GM10847 (cell line): ENCODE data around the gene PCYT2.

Source experiments
- POLR2A ChIP-seq: IDR thresholded peaks from 2 replicates; pipeline ENCODE4 v1.6.1; 2011; ENCODE audit not compliant: insufficient read length; ENCODE audit errors: extremely low read depth

Gene PCYT2

DNA sequence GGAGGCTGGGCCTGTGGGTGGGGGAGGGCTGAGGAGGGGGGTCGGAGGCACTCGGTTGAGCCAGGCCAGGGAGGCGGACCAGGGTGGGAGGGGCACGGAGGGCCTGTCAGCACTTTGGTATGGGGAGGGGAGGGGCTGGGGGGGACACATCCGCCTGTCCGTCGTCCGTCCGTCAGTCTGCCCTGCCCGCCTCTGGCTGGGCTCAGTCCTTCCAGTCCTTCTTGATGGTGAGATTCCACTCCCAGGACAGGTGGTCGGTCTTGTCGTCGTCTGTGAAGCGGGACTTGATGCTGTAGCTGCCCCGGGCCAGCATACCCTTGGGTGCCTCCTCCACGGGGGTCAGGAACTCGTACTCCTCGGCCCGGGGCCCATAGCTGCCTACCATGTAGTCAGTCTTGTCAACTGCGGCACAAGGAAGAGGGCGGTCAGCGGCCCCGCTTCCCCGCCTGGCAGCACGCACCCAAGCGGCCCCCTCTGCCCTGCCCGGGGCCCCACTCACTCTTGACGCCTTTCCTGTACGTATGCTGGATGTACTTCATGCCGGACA, 42.5 kb downstream of the PCYT2 start:
- no peak for TF ChIP-seq POLR2A

DNA sequence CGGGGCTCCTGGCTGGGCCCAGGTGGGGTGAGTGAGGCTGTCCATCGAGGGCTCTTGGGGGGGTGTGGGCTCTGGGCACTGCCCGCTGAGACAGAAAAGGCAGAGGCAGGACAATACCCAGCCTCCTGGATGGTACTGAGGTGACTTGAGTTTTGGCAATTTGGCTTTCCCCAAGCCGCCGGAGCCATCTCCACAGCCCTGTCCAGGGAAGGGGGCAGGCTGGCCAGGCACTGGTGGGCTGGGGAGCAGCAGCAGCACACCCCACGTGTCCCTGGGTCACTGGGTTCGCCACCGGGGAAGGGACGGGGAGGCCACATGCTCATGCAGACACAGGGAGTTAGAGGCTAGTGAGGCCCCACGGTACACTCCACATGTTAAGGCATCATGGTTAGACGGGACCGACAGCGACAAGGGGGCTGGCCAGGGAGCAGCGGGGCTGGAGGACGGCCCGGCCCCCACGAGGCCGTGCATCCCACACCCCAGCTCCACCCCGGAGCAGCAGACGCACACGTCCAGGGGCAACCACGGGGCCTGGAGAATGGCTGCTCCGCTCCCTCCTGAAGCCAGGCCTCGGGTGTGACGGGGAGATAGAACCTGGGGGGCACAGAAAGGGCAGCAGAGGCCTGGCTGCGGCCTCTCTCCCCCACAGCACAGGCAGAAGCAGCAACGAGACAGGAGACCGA, 43.1 kb downstream of the PCYT2 start:
- TF ChIP-seq POLR2A: peak; percentile 31

DNA sequence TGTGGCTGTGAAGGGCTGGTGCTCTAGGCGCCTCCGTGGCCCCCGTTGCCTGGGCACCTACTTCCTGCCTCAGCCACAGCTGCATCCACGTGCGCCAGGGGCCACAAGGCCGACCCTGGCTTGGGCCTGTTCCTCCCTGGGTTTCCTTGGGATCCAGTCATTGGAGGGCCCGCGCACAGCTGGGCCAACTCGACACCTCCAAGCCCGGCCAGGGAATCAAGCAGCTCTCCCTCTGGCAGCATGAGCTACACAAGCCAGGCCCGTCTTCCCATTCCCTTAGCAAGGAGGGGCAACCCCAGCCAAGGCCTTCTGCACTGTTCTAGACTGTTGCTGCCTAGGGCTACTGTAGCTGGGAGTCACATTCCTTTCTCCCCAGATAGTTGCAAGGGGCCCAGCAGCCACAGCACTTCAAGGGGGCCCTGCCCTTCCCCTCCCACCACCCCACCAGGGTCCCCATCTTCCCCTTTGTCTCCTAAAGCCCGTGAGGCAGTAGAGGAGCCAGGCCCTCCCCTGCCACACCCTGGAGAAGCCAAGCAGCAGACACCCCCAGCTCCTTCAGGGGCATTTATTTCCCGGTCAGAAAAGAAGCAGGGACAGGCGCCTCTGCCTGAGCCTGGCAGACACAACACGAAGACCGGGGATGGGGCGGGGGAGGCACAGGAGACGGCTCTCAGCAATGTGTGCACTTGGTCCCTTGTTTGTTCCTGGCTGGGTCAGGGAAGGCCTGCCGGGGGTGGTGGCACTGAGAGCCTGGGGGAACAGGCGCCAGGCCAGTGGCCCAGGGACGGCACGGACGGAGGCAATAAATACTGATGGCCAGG, 43.8 kb downstream of the PCYT2 start:
- TF ChIP-seq POLR2A: peak; percentile 24

DNA sequence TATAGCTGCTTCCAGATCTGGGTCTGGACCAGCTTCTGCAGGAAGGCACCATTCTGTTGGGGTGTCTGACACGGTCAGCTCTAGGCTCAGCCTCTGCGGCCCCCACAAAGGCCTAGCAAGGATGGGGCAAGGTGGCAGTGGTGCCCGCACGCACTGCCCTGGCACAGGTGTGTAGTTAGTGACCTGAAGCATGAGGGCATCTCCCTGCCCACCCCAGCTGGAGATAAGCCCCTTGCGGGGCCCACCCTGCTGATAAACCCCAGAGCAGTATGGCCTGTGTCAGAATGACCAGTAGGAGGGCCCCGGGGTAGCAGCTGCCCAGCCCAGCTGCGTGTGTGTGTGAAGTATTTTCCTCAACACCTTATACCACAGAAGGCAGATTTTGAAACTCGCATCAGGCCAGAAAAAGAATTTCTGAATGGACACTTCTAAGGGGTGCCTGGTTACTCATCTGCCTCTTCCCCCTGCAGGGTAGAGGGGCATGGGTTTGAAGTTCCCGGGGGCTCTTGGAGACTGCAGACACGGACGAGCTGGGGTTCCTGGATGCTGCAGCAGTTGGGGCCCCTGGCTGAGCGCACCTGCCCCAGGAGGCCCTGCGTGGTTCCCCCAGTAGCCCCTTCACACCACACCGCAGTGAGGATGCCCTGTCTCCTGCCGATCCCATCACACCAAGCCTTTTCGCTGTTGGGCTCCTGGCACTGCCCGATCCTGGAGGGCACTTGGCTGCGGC, 44.6 kb downstream of the PCYT2 start:
- peak; percentile 55 for TF ChIP-seq POLR2A

DNA sequence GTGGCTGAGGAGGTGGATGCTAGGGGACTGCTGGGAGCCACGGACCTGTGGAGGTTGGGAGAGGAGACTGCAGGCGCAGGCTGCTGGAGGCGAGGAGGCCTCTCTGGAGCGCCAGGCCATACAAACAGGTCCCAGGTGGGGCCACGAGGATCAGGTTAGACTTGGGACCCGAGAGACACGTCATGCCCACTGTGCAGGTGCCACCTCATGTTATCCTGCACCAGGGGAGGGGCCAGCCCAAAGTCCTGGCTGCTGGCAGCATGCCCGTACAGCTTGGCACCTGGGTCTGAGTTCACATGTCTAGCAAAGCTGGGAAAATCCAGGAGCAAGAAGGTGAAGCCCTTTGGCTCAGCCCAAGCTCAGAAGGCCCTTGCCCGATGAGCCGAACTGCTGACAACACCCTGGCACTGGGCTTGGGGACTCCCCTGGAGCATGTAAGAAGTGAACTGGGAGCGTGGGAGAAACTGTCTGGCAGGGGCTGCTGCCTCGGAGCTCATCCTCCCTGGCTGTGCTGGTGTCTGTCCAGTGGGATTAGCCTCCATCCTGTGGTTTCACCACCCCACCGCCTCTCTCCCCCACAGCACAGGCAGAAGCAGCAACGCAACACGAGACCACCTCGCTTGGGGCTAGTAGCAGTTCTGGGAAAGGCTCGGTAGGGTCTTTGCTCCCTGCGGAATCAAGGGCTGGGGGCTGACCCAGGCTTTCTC, 45.3 kb downstream of the PCYT2 start:
- no peak for TF ChIP-seq POLR2A

DNA sequence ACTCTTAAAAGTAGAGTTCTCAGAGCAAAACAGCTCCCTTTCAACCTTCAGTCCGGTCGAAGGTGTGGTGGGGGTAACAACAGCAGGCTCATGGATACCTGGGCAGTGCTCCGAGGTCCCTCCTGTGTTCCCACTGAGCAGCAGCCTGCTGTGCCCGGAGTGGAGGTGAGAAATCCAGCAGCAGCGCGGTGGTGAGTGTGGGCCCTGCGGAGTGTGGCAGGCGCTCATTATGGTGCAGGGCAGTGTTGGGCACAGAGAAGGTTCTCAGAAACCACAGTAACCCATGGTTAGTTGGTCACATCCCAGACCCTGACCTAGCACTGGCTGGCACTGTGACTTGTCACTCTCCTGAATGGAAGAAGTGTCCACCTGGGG, 45.9 kb downstream of the PCYT2 start:
- TF ChIP-seq POLR2A: no peak

DNA sequence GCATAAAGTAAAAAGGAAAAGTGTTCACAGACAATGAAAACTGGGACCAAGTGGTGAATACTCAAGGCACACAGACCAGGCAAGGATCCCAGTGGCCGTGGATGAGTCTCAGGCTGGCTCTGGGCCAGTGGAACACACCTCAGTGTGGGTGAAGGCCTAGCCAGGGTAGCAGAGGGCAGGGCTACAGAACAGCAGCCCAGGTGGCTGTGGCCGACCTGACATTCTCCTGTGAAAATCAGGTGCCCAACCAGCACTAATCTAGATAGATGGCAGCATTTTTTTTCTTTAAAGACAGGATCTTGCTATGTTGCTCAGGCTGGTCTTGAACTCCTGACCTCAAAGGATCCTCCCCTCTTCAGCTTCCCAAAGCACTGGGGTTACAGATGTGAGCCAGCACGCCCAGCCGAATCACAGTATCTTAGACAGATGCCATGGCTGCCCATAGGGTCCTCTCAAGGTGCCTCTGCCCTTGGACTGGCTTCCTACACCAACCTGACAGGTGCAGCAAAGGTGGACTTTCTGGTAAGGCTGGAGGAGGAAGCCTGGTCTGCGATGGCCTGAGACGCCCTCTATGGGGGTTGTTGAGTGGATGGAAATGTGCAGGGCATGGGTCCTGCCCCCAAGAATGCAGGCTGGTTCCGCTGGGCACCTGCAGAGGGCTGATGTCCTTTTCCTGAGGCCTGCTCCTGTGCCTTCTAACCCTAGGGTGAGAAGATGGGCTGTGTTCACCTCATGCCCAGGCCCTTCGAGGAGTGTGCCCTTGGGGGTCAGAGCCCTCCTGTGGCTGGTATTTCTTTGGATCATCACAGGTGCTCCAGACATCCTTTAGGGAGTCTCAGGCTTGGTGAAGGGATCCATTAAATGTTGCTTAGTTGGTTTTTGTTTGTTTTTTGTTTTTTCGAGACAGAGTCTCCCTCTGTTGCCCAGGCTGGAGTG, 47.1 kb downstream of the PCYT2 start:
- TF ChIP-seq POLR2A: no peak

DNA sequence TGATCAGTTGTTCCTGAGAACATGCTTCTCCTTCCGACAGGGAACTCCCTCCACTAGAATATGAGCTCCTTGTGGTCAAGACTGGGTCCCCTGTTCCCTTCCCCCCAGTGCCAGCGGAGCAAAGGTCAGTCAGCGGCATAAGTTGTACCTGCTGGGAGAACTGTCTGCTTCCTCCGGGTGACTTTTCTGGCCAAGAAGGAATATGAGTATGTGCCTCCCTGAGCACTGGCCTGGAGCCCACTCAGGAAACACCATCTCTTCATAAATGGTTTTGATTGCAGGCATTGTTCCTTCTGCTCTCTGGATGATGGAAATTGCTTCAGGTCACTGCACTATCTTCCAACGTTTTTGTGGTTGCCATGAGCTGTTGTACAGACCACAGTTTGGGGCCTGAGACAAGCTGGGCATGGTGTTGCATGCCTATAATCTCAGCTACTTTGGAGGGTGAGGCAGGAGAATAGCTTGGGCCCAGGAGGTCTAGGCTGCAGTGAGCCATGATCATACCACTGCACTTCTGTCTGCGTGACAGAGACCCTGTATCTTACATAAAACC, 48.0 kb downstream of the PCYT2 start:
- TF ChIP-seq POLR2A: no peak

DNA sequence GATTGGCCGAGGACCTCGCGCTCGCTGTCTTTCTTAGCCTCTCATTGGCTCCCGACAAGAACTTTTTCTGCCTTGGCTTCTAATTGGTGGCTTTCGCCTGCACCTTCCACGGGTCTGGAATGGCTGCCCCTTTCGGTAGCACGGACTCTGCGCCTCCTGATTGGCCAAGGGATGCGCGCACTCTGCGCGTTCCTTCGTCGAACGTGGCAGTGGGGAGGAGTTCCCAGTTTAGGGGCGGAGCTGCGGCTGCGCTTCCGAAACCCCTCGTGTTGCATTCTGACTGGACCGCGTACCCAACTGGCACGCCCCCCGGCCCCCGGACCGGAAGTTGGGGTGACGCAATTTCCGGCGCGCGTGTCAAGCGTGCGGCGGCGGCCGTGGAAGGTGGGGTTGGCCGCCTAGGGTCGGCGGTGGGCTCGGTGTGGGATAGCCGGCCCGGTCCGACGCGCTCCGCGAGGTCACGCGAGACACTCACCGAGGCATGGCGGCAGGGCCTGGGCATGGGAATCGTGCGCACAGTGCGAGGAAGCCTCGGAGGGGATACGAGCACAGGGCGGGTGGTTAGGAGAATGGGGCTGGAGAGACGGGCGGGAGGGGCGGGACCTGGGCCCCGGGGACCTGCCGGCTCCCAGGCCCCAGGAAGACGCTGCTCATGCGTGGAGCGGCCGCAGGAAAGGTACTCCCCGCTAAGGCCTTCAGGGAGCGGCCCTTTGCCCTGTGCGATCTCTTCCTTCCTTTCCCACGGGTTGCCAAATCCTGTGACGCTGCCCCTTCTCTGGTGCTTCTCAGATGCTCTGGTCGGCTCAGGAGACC, 50.2 kb downstream of the PCYT2 start:
- peak; percentile 91 for TF ChIP-seq POLR2A

DNA sequence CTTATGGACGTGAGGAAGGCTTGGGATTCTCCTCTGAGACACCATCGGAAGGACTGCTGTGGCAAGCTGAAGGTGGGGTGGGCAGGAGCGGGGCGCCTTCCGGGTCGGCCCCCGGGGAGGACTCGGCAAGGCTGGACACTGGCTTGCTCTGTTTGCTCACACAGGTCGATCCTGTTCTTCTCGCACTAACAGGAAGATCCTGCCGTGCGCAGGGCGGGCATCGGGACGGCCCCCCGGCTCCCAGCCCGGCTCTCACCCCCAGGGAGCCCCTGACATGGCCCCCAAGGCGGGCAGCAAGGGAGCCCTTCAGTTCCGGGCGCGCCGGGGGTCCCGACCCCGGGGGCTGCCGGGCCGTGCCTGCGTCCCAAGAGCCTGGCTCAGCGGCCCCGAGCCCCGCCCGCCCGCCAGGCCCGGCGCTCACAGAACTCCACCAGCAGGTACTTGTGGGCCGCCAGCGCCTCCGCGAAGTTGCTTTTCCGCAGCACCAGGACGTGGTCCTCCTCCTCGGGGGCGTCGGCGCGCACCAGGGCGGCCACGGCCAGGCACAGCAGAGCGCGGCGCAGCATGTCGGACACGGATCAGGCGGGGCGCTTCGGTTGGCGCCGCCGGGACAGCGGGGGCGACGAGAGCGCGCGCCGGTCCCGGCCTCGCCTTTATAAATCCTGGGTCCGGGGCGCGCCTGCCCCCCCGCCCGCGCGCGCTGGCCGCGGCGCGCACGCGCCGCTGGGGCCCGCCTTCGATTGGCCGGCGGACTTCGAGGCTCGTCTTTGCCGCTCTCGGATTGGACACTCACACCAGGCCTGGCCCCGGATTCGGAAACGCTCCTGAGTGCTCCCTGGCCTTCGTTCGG, 51.1 kb downstream of the PCYT2 start, which contains the start of gene P4HB:
TSS of gene P4HB (minus strand) at position 630 of the 850 bp plus-strand sequence. CDS start at position 566, 64 bp downstream.
- peak; percentile 97 for TF ChIP-seq POLR2A

DNA sequence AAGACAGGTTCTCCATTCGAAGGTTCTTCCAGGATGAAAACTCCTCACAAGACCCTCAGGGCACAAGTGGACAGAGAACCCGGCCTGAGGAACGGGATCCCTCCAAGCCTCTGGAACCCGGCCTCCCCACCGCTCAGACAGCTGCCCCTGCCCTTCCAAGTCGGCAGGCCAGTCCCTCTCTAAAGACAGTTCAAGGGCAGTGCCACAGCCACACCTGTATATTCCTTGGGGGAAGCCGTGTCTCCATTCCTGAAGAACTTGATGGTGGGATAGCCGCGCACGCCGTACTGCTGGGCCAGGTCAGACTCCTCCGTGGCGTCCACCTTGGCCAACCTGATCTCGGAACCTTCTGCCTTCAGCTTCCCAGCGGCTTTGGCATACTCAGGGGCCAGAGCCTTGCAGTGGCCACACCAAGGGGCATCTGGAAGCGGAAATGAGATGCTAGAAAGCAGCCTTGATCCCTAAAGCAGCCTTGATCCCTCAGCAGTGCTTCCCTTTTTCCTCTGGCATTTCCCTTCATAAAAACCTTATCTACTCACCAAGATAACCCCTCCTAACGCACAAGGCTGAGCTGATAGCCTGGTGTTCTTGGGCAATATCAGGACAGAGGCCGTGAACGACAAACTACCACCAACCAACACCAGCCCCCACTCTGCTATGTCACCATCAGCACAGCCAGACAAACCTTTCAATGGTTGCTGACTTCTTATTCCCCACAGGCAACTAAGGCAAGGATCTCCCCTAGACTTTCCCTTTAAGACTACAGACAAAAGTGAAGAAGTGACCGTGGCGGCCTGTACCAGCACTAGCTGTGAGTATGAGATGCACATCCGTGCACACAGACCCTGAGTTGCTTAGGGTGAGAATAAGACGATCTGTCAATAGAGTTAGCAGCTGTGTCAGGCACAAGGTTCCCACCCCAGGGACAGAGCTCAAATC, 52.0 kb downstream of the PCYT2 start:
- TF ChIP-seq POLR2A: no peak
